HG03442 (cell line): ENCODE data around the gene USP25.

Experiments
- ATAC-seq: cut with Tn5 transposase; IDR thresholded peaks from one replicate; pipeline ENCODE4 v1.9.1; 2021; ENCODE audit warnings: mild to moderate bottlenecking, moderate library complexity; ENCODE audit not compliant: unreplicated experiment

The USP25 gene

GRCh38 chr21:15848634-15849560, 119.1 kb downstream of the USP25 start:
- no peak for ATAC-seq

GRCh38 chr21:15849927-15850326, 120.1 kb downstream of the USP25 start:
- no peak for ATAC-seq

- ATAC-seq: no peak
These were observed 120.9 kb downstream of the USP25 start for GRCh38 chr21:15850645-15851044.

GRCh38 chr21:15852146-15852545, 122.4 kb downstream of the USP25 start:
- ATAC-seq: no peak

GRCh38 chr21:15853126-15853525, 123.3 kb downstream of the USP25 start:
- no peak for ATAC-seq

GRCh38 chr21:15856813-15857212, 127.0 kb downstream of the USP25 start:
- ATAC-seq: no peak

GRCh38 chr21:15857740-15858139, 128.0 kb downstream of the USP25 start:
- ATAC-seq: no peak

- ATAC-seq: no peak
These were observed 130.8 kb downstream of the USP25 start for GRCh38 chr21:15860541-15860940.

- ATAC-seq: no peak
These were observed 139.2 kb downstream of the USP25 start for GRCh38 chr21:15868940-15869339.

GRCh38 chr21:15870819-15871218, 141.0 kb downstream of the USP25 start:
- ATAC-seq: peak; percentile 80

- no peak for ATAC-seq
These were observed 142.5 kb downstream of the USP25 start for GRCh38 chr21:15872236-15872635.

GRCh38 chr21:15874615-15875014, 144.8 kb downstream of the USP25 start:
- no peak for ATAC-seq

GRCh38 chr21:15875286-15875685, 145.5 kb downstream of the USP25 start:
- ATAC-seq: no peak

GRCh38 chr21:15893902-15894301, 164.1 kb downstream of the USP25 start:
- no peak for ATAC-seq

GRCh38 chr21:15894596-15894995, 164.8 kb downstream of the USP25 start:
- ATAC-seq: no peak

- ATAC-seq: no peak
These were observed 165.6 kb downstream of the USP25 start for GRCh38 chr21:15895142-15896106.

GRCh38 chr21:15896501-15896900, 166.7 kb downstream of the USP25 start:
- no peak for ATAC-seq

- ATAC-seq: no peak
These were observed 174.6 kb downstream of the USP25 start for GRCh38 chr21:15904389-15904788.

- ATAC-seq: no peak
These were observed 178.4 kb downstream of the USP25 start for GRCh38 chr21:15908187-15908586.

GRCh38 chr21:15928196-15928595, 198.4 kb downstream of the USP25 start:
- ATAC-seq: no peak

GRCh38 chr21:15928686-15929425, 199.1 kb downstream of the USP25 start:
- ATAC-seq: no peak
